Activated CD8-positive, alpha-beta memory T cell treated with anti-CD3 and anti-CD28 coated beads for 48 hours (primary cell): ENCODE results near the gene PLD1.

ENCODE experiments used
- DNase-seq, 3 experiments: peaks; one replicate each; pipeline ENCODE4 v3.0.0-alpha.2; 2020; ENCODE audit warnings: low read depth in 2 of 3, low spot score in 2 of 3

Gene PLD1

DNA sequence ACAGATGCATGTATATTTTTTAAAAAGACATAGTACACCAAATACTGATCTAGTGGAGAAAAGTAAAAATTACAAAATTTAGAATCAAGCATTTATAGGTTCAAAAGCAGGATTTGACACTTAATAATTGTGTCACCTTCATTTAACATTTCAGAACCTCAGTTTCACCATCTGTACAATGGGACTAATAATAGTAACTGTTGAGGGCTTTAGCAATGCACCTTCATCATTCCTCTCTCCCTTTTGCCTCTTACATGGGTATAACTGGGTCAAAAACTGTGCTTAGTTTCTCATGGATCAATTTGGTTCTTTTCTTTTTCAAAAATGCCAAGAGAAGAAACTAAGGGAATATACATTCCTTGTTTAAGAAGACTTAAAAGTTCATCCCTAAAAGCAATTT is 27.4 kb upstream of the PLD1 start:
- DNase-seq, result no peak

DNA sequence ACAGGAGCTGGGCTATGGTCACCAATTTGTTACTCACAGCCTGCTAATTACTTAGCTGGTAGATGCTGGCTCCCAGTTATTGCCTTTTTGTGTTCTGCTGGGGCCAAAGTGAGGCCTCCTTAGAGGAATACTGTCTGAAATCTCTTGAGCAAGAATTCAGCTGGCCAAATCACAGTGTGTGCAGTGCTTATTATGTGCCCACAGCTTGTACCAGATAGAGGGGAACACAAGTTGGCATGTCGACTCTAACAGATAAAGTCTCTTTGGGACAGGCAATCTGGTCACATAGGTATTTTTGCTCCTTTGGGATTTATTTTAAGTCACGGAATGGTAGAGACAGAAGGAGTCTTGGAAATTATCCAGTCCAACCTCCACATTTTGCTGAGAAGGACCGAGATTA is 26.6 kb upstream of the PLD1 start:
- no peak for DNase-seq

DNA sequence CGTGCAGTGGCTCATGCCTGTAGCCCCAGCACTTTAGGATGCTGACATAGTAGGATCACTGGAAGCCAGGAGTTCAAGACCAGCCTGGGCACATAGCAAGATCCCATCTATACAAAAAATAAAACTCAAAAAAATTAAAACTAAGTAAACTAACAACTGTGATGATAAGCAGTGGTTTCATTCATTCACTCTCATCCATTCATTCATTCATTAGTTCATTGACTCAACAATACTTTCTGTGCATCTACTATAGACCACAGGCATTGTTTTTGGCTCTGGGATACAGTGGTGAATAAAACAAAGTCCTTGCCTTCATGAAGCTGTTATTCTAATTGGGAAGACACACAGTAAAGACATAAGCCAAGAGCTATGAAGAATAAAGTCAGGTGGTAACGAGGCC is 25.3 kb upstream of the PLD1 start:
- no peak for DNase-seq

DNA sequence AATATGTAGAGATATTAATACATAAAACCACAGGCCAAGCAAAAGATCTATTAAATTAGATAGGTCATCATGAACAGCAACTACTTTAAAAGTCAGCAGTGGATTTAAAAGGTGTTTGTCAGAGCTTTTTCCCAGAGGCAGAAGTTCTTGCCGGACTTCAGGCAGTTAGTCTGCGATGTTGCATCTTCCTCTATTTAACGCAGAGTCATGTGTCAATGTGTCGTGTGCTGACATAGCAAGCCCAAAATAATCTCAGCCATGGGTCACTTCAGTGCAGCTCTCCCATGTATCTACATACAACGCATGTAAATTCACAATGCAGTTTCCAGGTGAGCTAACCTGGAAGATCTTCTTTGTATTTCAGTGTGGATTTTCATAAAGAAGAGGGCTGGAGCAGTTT is 24.8 kb upstream of the PLD1 start:
- no peak for DNase-seq

DNA sequence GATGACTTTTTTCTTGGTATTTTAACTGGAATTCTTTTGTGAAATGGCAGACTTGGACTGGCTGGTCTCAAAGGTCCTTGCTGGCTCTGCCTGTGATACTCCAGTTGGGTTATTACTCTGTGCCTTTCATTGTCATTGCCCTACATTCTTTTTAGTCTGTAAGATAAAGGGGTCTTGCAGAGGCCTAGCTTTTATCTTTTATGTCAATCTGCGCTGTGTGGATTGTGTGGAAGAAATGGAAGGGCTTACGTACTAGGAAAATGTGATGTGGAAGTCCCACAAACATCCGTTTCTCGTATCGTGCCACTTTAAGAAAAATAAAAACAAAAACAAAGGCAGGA is 24.1 kb upstream of the PLD1 start:
- no peak for DNase-seq

DNA sequence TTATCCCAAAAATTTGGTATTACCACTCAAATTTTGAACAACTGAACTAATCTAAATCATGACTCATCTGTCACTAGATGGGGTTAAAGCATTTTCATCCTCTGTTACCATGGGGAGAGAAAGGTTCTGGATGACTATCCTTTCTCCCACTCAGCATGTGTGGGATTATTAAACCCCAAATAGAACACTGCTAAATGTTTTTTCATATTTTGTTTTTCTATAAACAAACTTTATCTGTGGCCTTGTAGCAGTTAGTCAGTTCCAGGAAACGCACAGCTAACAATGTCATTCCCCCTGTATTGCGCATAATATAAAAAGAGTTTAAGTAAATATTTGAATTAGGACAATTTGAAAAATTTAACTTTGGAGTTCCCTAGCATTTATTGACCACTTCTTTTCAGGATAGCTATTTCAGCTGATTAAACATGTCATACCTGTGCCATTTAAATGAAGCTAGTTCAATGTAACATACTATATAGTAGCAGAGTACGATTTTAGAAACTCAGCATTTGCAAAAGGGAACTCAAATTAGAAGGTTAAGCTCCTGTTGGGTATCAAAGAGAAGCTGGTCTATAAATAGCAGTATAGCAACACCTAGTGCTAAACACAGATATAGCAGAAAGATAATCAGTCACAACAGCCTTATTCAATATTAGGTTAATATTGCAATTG is 23.6 kb upstream of the PLD1 start:
- no peak for DNase-seq

DNA sequence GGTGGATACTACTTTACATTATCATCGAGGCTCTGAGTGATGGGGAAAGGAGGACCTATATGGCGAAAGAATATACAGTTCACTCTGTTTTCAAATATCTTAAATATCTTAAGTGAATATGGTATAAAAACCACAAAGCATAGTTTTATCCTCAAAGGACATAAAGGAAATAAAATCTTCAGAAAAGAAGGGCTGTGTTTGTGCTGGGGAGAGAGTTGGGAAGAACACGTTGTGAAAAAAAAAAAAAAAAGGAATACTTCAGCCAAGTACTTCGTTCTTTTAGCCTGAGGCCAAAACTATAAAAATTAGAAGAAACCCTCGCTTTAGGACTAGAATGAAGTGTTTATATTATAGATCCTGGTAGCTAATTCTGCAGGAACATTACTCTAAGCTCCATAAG is 22.7 kb upstream of the PLD1 start:
- no peak for DNase-seq

DNA sequence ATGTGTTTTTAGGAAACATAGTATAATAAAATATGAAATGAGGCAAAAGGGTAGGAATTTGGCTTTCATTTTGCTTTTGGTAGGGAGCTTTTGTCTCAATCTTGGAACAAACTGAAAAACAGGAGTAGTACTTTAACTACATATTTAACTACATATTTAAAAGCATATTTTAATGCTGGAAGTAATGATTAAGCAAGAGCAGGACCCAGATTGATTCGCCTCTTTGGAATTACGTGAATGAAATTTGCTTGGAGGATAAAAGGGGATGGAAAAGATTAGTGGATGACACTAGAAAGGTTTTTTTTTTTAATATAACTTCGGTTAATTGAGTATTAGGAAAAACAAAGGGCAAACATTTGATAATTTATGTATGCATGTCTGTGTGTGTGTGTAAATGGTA is 21.7 kb upstream of the PLD1 start:
- DNase-seq, result no peak

DNA sequence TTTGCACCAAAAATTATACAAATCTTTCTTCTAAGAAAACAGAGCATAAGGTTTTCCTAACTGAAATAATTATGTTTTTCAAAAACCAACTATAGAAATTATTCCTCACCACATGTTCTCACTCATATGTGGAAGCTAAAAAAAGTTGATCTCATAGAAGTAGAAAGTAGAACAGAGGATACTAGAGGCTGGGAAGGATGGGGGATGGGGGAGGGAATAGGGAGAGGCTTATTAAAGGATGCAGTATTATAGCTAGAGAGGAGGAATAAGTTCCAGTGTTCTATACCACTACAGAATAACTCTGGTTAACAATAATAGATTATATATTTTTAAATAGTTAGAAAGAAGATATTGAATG is 20.2 kb upstream of the PLD1 start:
- DNase-seq, result no peak

DNA sequence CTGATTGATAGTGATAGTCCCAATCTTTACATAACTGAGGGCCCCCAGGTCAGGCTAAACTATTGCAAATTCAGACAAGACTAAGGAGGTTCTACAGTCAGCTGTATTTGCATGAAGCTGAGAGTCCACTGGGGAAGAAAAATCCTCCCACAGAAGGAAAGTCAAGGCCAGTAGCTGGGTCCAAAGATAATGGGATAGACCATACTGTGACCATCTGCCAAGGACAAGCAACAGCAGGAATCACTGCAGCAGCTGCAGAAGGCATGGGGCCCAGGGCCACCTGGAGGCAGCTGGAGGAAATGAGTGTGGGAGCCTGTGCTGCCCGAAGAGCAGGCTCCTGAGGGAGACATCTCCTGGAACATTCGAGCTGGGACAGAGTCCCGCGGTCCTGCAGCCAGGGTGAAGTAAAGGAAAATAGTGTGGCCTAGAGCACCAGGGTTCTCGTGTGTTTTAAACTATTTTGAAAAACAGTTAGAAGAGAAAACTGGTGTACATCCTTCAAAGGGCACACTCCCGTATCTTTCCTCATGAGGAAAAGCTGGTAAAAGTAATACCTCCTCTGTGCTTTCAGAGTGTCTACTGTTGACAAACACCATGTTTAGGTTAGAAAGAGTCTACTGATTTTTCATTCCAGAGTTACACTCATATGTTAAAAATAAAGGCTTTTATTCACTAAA is 19.7 kb upstream of the PLD1 start:
- no peak for DNase-seq

DNA sequence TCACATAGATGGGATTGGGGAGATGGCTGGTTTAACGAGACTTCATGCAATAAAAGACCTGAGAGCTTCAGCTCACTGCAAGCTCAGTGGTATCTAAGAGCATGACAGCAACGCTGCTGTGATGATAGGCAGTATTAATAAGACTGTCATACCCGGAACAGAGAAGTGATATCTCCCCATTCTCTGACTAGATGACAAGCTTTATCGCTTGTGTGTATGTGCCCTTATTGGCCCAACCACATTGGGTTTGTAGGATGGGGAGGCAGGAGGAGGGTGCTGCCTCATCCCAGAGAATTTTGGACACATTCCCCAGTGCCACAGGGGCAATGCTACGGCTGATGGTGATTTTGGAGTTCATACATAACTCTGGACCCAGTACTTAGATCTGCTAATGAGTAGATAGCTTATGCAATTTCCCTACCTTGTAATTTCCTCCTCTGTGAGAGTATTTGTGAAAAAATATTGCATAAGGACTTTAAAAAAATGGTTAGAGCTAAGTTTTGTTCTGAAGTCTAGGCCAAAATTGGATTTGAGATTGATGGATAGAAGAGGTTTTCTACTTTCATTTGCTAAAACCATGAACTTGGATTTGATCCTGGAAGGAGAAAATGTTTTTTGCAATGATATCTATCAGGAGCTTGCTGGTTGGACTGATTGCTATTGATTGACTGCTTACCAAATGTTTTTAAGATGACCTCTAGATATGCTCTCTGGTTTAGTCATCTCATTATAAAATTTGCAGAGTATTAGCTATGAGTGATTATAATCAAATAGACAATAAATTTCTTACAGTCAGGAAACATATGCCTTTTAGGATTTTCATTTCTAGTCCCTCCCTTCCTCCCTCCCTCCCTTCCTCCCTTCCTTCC is 18.9 kb upstream of the PLD1 start:
- DNase-seq, result no peak

DNA sequence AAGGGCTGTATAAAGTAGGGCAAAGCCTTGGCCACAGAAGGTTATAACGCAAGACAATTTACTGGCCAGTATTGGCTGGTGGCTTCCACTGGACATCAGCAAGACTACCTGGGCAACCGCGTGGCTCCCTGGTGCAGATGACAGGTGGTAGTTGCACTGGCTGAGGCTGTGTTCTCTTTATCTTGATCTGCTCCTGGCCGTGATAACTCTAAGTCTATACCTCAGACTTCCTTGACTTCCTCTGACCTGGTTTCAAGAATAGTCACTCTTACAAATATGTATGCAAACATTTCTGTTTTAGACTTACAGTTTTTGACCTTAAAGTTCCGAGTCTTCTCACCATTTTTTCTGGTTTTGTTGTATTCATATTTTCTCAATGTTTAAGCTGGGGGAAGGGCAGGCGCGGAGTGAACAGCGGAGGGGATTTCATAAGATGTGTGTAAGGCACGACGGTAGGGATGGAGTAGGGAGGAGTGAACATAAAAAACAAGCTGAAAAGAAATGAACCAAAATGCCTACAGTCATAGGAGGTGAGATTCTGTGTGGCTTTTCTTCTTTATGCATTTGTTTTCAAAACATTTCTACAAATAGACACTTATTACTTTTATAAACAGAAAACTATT is 17.7 kb upstream of the PLD1 start:
- DNase-seq, result no peak

DNA sequence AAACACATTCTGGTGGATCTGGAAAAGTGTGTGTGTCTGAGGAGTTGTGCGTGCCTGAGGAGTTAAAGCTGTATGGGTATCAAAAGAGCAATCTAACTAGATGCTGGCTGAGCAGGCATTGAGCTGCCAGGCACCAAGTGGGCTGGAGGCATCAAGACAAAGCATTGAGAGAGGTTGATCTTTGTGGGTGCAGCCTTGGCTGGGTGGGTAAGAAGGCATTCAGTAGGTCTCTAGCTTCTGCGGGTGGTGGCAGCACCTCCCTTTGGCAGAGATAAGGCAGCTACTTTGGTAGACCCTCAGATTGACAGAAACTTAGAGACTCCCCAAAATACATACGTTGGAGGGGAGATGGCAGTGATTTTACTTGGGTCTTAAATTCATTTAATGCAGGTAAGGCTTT is 17.1 kb upstream of the PLD1 start:
- no peak for DNase-seq

DNA sequence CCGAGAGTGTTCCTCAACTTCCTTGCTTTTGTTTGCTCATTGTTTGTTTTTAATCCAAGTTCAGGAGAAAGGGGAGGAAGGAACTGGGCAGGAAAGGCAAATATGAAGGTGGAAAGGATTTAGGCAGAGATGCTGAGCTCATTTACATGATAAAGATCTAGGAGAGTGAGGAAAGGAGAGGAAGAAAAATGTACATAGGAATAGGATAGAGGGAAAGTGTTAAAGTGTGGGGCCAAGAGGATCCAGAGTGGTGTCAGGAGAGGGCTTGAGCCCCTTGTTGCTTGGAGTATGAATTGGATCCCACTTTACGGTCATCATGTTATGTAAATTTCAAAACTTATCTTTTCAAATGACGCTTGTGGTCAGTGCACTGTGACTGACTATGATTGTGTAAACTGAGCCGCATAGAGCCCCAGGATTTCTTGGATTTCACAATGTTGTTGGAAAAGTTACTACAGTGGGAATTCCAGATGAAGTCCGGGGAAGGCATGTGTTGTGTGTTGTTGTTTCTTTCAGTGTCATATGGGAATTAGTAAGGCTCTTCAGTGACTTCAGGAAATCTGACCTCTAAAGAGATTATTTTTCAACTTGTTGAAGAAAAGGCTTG is 15.0 kb upstream of the PLD1 start:
- DNase-seq, result no peak

DNA sequence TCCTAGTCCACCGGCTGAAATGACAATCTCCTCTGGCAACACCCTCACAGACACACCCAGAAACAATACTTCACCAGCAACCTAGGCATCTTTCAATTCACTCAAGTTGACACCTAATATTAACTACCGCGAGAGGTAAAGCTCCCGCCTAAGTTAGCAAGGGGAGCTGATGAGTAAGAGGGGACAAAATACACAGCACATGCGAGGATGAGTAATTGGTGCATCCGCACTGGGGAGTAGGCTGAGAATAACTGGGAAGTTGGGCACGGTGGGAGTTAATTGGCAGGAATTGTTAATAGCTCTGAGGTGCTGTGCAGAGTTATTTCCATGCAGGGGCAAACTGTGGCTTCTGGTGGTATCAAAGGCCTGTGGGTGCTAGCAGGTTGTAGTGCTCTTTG is 14.5 kb upstream of the PLD1 start:
- DNase-seq, result no peak

DNA sequence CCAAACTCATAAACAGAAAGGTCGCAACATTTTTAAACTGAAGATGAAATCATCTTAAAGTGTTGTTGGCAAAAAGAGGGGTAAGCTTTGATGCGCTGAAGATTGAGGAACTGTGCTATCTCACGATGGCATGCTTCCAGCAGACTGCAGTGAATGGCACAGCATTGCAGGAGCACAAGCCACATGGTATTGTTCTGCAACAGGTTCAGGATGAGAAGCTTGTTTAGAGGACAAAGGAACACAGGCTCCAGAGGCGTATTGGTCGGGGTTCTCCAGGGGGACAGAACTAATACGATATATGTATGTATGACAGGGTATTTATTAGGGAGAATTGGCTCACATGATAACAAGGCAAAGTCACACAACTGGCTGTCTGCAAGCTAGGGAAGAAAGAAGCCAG is 13.8 kb upstream of the PLD1 start:
- DNase-seq, result no peak

DNA sequence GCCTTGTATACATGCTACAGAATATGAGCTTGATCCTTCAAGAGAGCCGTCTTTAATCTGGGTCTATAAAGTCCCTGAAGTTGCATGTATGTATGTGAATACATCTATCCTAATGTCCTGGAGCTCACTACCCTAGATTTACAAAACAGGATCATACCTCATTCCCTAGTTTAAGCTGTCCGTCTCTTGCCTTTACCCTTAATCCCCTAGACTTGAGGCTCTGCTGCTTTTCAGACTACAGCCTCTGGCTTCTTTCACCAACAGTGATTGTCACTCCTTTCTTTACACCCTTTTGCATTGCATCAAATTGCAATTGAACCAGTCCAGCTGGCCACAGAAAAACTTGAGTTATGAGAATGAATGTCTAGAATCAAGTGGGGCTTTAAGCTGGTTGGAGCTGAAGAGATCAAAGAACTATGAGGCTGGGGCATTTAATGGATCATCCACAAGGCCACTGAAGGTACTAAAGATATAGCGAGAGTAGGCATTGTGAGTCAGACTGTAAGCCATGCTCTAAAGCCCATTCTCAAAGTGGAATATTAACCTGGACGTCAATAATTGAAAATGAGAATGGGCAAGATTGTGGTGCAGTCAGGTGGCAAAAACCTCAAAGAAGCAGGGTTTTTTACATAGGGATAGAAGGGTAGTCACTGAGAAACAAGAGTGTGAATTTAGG is 12.3 kb upstream of the PLD1 start:
- DNase-seq, result no peak

DNA sequence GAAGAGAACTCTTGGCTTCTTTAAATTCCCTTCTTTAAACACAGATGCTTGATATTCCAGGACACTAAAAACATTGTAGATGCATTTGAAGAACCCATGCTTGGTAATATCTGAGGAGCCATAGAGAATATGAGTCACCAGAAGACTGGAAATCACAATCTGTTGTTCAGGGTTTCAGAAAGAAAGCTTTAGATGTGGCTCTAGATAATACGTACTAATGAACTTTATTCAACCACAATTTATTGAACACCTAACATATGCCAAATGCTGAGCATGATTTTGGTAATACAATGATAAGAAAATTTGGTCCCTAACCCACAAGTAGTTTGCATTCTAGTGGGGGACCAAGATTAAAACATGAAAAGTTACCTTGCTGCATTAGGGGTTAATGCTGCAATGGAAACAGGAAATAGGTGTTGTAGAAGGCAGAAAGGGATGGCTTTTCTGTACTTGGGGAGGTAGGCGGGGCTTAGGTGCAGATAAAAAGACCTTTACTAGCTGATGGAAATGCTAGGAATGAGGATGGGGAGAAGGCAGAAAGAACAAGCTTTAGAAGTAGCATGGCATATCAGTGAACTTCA is 11.6 kb upstream of the PLD1 start:
- DNase-seq, result no peak

DNA sequence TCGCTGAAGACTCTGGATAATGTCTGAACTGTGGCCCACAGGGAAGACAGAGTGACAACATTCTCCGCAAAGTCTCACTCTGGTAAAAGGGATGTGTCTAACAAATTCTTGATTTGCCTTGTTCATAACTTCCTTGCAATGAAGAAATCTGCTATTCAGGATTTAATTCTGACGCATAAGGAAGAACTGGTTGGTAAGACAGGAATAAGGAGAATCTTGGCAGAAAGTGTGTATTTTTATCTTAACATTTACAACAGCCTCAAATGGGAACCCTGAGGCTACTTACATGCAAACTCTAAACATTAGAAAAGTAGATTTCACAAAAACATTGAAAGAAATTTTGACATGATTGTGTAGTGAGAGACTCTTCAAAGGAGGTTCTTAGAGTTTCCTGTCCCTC is 10.8 kb upstream of the PLD1 start:
- DNase-seq, result no peak

DNA sequence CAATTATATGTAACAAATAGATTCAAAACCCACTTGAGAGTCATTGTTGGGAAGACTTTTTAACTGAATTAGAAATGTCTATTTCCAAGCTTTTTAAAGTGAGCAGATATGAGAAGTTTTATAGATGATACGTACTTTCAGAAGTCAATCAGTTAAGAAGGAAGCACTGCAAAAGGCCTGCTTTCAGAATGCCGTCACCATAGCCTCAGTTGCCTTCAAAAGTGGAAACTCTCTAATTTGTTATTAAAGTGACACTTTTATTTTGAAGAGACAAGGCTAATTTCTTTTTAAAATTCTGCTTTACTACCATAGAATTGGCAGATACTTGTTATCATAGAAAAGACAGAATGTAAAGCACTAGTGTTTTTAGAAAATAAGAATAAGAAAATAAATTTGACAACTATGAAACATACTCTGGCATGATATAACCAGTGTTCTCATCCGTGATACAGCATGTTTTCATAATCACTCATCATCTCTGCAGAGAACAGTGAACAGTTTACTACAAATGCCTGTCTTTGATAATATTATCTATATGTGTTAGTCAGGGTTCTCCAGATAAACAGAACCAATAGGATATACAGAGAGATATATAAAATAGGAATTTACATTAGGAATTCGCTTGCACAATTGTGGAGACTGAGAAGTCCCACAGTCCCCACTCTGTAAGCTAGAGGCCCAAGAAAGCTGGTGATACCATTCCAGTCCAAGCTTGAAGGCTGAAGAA is 7.0 kb upstream of the PLD1 start:
- DNase-seq, result no peak
